IMR-90 (cell line): ENCODE measurements around the gene TRAK2. TPM values are rescaled to one million over a fixed set of nuclear protein-coding genes. Genes with fewer than 3 reads are reported as not detected.

Experiments used
- ATAC-seq: fragments of 200-7000 bp; cut with Tn5 transposase; 2 replicates; pipeline ENCODE4 v1.9.1; 2020; ENCODE audit warnings: low read depth, mild to moderate bottlenecking, moderate library complexity
- BruUV-seq: library from RNA; stranded (reverse); fragments of 400-500 nt; replicated peaks from 2 replicates; lab custom pipeline; 2021; lab: Mats Ljungman, UMichigan
- CTCF ChIA-PET: fragments of 300-600 bp; formaldehyde crosslinking; extraction: SDS; loops from one replicate; lab custom pipeline; 2021; ENCODE audit warnings: antibody characterized with exemption; lab: Yijun Ruan, JAX
- POLR2A ChIA-PET: fragments of 300-600 bp; sonication (Branson Sonifier 250); formaldehyde crosslinking; loops from one replicate; lab custom pipeline; 2022; ENCODE audit warnings: antibody characterized with exemption; ENCODE audit not compliant: unreplicated experiment; lab: Charles Lee
- DNase-seq: peaks from one replicate; pipeline ENCODE4 v3.0.0; 2013
- H2AFZ ChIP-seq: replicated peaks from 2 replicates; pipeline ENCODE3; 2013; ENCODE audit warnings: low read length, mild to moderate bottlenecking; ENCODE audit not compliant: poor library complexity
- H2AK5ac ChIP-seq: 2 replicates; pipeline ENCODE4 v1.6.1; 2013; ENCODE audit warnings: low read depth, low read length, inconsistent platforms
- H2AK9ac ChIP-seq: replicated peaks from 2 replicates; pipeline ENCODE3; 2013; ENCODE audit warnings: mild to moderate bottlenecking, low read depth, low read length, moderate library complexity; ENCODE audit not compliant: poor library complexity
- H2BK120ac ChIP-seq: 2 replicates; pipeline ENCODE4 v1.6.1; 2013; ENCODE audit warnings: low read depth, low read length, inconsistent platforms
- H2BK15ac ChIP-seq: 3 replicates; pipeline ENCODE4 v1.6.1; 2013; ENCODE audit warnings: low read depth, low read length, inconsistent platforms
- H2BK20ac ChIP-seq: 2 replicates; pipeline ENCODE4 v1.6.1; 2013; ENCODE audit warnings: low read depth, mild to moderate bottlenecking, inconsistent platforms, low read length, moderate library complexity
- H2BK5ac ChIP-seq: 2 replicates; pipeline ENCODE4 v1.6.1; 2013; ENCODE audit warnings: mild to moderate bottlenecking, low read depth, low read length, inconsistent platforms; ENCODE audit not compliant: poor library complexity, severe bottlenecking
- H3K14ac ChIP-seq: replicated peaks from 2 replicates; pipeline ENCODE4 v1.6.1; 2013; ENCODE audit warnings: low read depth, low read length, inconsistent platforms
- H3K18ac ChIP-seq: 2 replicates; pipeline ENCODE4 v1.6.1; 2013; ENCODE audit warnings: low read depth, low read length, control low read depth
- H3K23ac ChIP-seq: 2 replicates; pipeline ENCODE4 v1.6.1; 2013; ENCODE audit warnings: low read depth, low read length, inconsistent platforms
- H3K27ac ChIP-seq: 2 replicates; pipeline ENCODE4 v1.5.1; 2013; ENCODE audit warnings: mild to moderate bottlenecking, control low read depth, low read length; ENCODE audit not compliant: insufficient read depth
- H3K27me3 ChIP-seq: 2 replicates; pipeline ENCODE4 v1.6.1; 2013; ENCODE audit warnings: low read length; ENCODE audit not compliant: control insufficient read depth, insufficient read depth
- H3K36me3 ChIP-seq: 2 replicates; pipeline ENCODE4 v1.6.1; 2013; ENCODE audit warnings: low read length, mixed read lengths; ENCODE audit not compliant: control insufficient read depth, insufficient read depth
- H3K4ac ChIP-seq: 2 replicates; pipeline ENCODE4 v1.6.1; 2013; ENCODE audit warnings: low read depth, low read length, inconsistent platforms
- H3K4me1 ChIP-seq: 2 replicates; pipeline ENCODE4 v1.6.1; 2013; ENCODE audit warnings: low read length, mixed read lengths; ENCODE audit not compliant: control insufficient read depth, insufficient read depth
- H3K4me2 ChIP-seq: 2 replicates; pipeline ENCODE4 v1.6.1; 2013; ENCODE audit warnings: low read depth, mild to moderate bottlenecking, control low read depth, low read length, moderate library complexity
- H3K4me3 ChIP-seq: 2 replicates; pipeline ENCODE4 v1.5.1; 2013; ENCODE audit warnings: low read depth, mild to moderate bottlenecking, control low read depth, low read length, moderate library complexity; ENCODE audit not compliant: insufficient read depth
- H3K56ac ChIP-seq: 2 replicates; pipeline ENCODE4 v1.6.1; 2013; ENCODE audit warnings: low read length, inconsistent platforms; ENCODE audit not compliant: insufficient read depth; ENCODE audit errors: extremely low read depth
- H3K79me1 ChIP-seq, 2 experiments: 2 replicates each; pipeline ENCODE4 v1.6.1; 2013; ENCODE audit warnings: low read length in 2 of 2, inconsistent platforms in 1 of 2, low read depth in 1 of 2
- H3K9ac ChIP-seq: 2 replicates; pipeline ENCODE4 v1.6.1; 2013; ENCODE audit warnings: low read depth, low read length, control low read depth
- H3K9me1 ChIP-seq: 2 replicates; pipeline ENCODE4 v1.6.1; 2013; ENCODE audit warnings: low read length, inconsistent platforms; ENCODE audit not compliant: insufficient read depth
- H3K9me3 ChIP-seq: 2 replicates; pipeline ENCODE4 v1.6.1; 2013; ENCODE audit warnings: low read length; ENCODE audit not compliant: control insufficient read depth, insufficient read depth
- H4K20me1 ChIP-seq: 2 replicates; pipeline ENCODE4 v1.6.1; 2013; ENCODE audit warnings: low read length, inconsistent platforms; ENCODE audit not compliant: insufficient read depth
- H4K5ac ChIP-seq: 2 replicates; pipeline ENCODE4 v1.6.1; 2013; ENCODE audit warnings: mild to moderate bottlenecking, low read depth, low read length, control low read depth
- H4K8ac ChIP-seq, 2 experiments: 2 replicates each; pipeline ENCODE4 v1.6.1; 2013; ENCODE audit warnings: low read depth in 2 of 2, low read length in 2 of 2, control low read depth in 1 of 2, inconsistent platforms in 1 of 2
- H4K91ac ChIP-seq: 2 replicates; pipeline ENCODE4 v1.6.1; 2013; ENCODE audit warnings: low read depth, low read length, inconsistent platforms; ENCODE audit not compliant: insufficient read depth
- BHLHE40 ChIP-seq: fragments of 150-350 bp; IDR thresholded peaks from 2 replicates; pipeline ENCODE4 v1.6.1; 2016; ENCODE audit warnings: mild to moderate bottlenecking, low read depth, low read length
- ELK1 ChIP-seq: fragments of 150-350 bp; IDR thresholded peaks from 2 replicates; pipeline ENCODE4 v1.6.1; 2016; ENCODE audit warnings: low read depth, mild to moderate bottlenecking, low read length, moderate library complexity, borderline replicate concordance
- MAZ ChIP-seq: IDR thresholded peaks from 2 replicates; pipeline ENCODE4 v1.6.1; 2012; ENCODE audit warnings: low read depth, mild to moderate bottlenecking, low read length, improper control_type of control experiment, moderate library complexity, borderline replicate concordance
- SMC3 ChIP-seq: fragments of 150-350 bp; IDR thresholded peaks from 2 replicates; pipeline ENCODE4 v1.6.1; 2016; ENCODE audit warnings: low read depth, mild to moderate bottlenecking, antibody characterized with exemption, low read length, moderate library complexity
- WGBS, 2 experiments: methylation state at CpG; one replicate each; pipeline versions ENCODE4 v1.1.5 to v1.1.7; 2013; ENCODE audit warnings: missing lambda C conversion rate in 2 of 2; ENCODE audit not compliant: insufficient read length in 1 of 2; ENCODE audit errors: extremely low coverage in 2 of 2; 5-methylcytosine and 5-hydroxymethylcytosine counted together
- dilution Hi-C: fragments of 300-500 bp; cut with HindIII; formaldehyde crosslinking; loops from one replicate; pipeline ENCODE4 v1.14.3; 2018; ENCODE audit warnings: low sequenced_read_pairs; ENCODE audit not compliant: unreplicated experiment
- in situ Hi-C: fragments of 300-500 bp; cut with MboI; formaldehyde crosslinking; loops from 3 replicates; pipeline ENCODE4 v1.14.3; 2019; ENCODE audit warnings: low sequenced_read_pairs, inconsistent platforms, mixed read lengths
- intact Hi-C: fragments of 100-400 bp; cut with micrococcal nuclease; formaldehyde crosslinking; loops from 2 replicates; pipeline ENCODE4 v1.10.0; 2022
- polyA plus RNA-seq, 3 experiments: library from polyadenylated mRNA; depleted of rRNA; stranded (reverse); fragments of >200 nt; gene quantifications; 2 replicates each; pipeline ENCODE4 v1.2.3, GENCODE V29; 2012; ENCODE audit warnings: low replicate concordance in 1 of 3
- total RNA-seq: library from RNA; depleted of rRNA; stranded (reverse); fragments of >200 nt; gene quantifications from 2 replicates; pipeline ENCODE4 v1.2.3, GENCODE V29; 2012

TRAK2 gene
- total and polyA plus RNA-seq, 2 of the 4 experiments (the other 2 are of a cell fraction): 13.1 to 65.4 TPM

- H2BK15ac ChIP-seq: no peak overlapping the region
- H3K9me3 ChIP-seq: no peaks in the 10 kb centered on the region; the same call in 1 of the 2 replicates
- ATAC-seq: no peak
- H3K27ac ChIP-seq: no peak overlapping the region
- no peak overlapping the region for H4K91ac ChIP-seq
- no peaks in the 10 kb centered on the region for H3K79me1 ChIP-seq
- H2AK5ac ChIP-seq: no peak overlapping the region
- in situ Hi-C loops (no loop called here), dilution Hi-C loops (no loop called here), intact Hi-C loops (no loop called here)
- H3K56ac ChIP-seq: no peak overlapping the region
- H3K4me1 ChIP-seq: no peaks in the 10 kb centered on the region
- no peak overlapping the region for H3K18ac ChIP-seq
- no peak overlapping the region for H3K4ac ChIP-seq
- H3K23ac ChIP-seq: no peak overlapping the region
- ChIA-PET POLR2A (no interaction called here), CTCF (no interaction called here)
- no TSS peak for BruUV-seq
- H3K27me3 ChIP-seq: no peaks in the 10 kb centered on the region
- no peaks in the 10 kb centered on the region for H3K36me3 ChIP-seq
- DNase-seq: no peak
- no peak overlapping the region for H3K4me2 ChIP-seq
- no peak for TF ChIP-seq SMC3
- no peak for TF ChIP-seq MAZ
- no peak for TF ChIP-seq ELK1
- no peak for TF ChIP-seq BHLHE40
- WGBS, 2 experiments: no CpG with 5 or more reads among the region's 1 CpG
- H4K8ac ChIP-seq: no peak overlapping the region
- no peaks in the 10 kb centered on the region for H3K9me1 ChIP-seq
- no peak overlapping the region for H2BK5ac ChIP-seq
- no peak overlapping the region for H2AK9ac ChIP-seq
- H2BK120ac ChIP-seq: no peak overlapping the region
- no peak overlapping the region for H4K5ac ChIP-seq
- no peaks in the 10 kb centered on the region for H4K20me1 ChIP-seq
- H3K4me3 ChIP-seq: no peak overlapping the region
- no peak overlapping the region for H3K9ac ChIP-seq
- H2BK20ac ChIP-seq: no peak overlapping the region
- no peak overlapping the region for H2AFZ ChIP-seq
- no peak overlapping the region for H3K14ac ChIP-seq
Measured at GRCh38 chr2:201496785-201497184, 45.5 kb upstream of the TRAK2 start.
